HEK293T (cell line): ENCODE measurements around the gene ATP8A2.

Experiments
- CTCF ChIA-PET: fragments of 350-600 bp; formaldehyde crosslinking; extraction: SDS; loops from one replicate; lab custom pipeline; 2021; ENCODE audit warnings: antibody characterized with exemption, inconsistent platforms; lab: Yijun Ruan, JAX
- POLR2A ChIA-PET: fragments of 350-600 bp; formaldehyde crosslinking; extraction: SDS; loops from one replicate; lab custom pipeline; 2020; ENCODE audit warnings: antibody characterized with exemption, inconsistent platforms; lab: Yijun Ruan, JAX
- DNase-seq: peaks from one replicate; pipeline ENCODE4 v3.0.0; 2012; ENCODE audit warnings: mixed read lengths; ENCODE audit errors: extremely low spot score
- ARNT ChIP-seq: fragments of 450-650 bp; IDR thresholded peaks from 2 replicates; pipeline ENCODE4 v1.6.1; 2017; ENCODE audit warnings: mild to moderate bottlenecking
- BHLHE40 ChIP-seq: fragments of 450-650 bp; IDR thresholded peaks from 2 replicates; pipeline ENCODE4 v1.6.1; 2016; ENCODE audit warnings: mild to moderate bottlenecking, moderate library complexity, borderline replicate concordance
- CTBP1 ChIP-seq: fragments of 450-650 bp; IDR thresholded peaks from 2 replicates; pipeline ENCODE4 v1.6.1; 2016; ENCODE audit warnings: borderline replicate concordance
- ELF4 ChIP-seq: fragments of 450-650 bp; IDR thresholded peaks from 2 replicates; pipeline ENCODE4 v1.6.1; 2017; ENCODE audit warnings: antibody characterized with exemption
- FOXA1 ChIP-seq: fragments of 450-650 bp; IDR thresholded peaks from 2 replicates; pipeline ENCODE4 v1.6.1; 2016; ENCODE audit warnings: mild to moderate bottlenecking
- FOXK2 ChIP-seq: fragments of 450-650 bp; IDR thresholded peaks from 2 replicates; pipeline ENCODE4 v1.6.1; 2016; ENCODE audit warnings: mild to moderate bottlenecking
- FOXM1 ChIP-seq: fragments of 450-650 bp; IDR thresholded peaks from 2 replicates; pipeline ENCODE4 v1.6.1; 2017; ENCODE audit warnings: mild to moderate bottlenecking, borderline replicate concordance
- HDGF ChIP-seq: fragments of 450-650 bp; IDR thresholded peaks from 2 replicates; pipeline ENCODE4 v1.6.1; 2017; ENCODE audit warnings: antibody characterized with exemption, borderline replicate concordance
- L3MBTL2 ChIP-seq: fragments of 450-650 bp; conservative IDR thresholded peaks from 2 replicates; pipeline ENCODE4 v1.6.1; 2016; ENCODE audit warnings: mild to moderate bottlenecking
- LEF1 ChIP-seq: fragments of 450-650 bp; IDR thresholded peaks from 2 replicates; pipeline ENCODE4 v1.6.1; 2017; ENCODE audit warnings: mild to moderate bottlenecking, borderline replicate concordance
- NFRKB ChIP-seq: fragments of 450-650 bp; IDR thresholded peaks from 2 replicates; pipeline ENCODE4 v1.6.1; 2016; ENCODE audit warnings: mild to moderate bottlenecking, moderate library complexity
- PKNOX1 ChIP-seq: fragments of 450-650 bp; IDR thresholded peaks from 2 replicates; pipeline ENCODE4 v1.6.1; 2016
- SP1 ChIP-seq: fragments of 450-650 bp; IDR thresholded peaks from 2 replicates; pipeline ENCODE4 v1.6.1; 2017
- SUZ12 ChIP-seq: fragments of 450-650 bp; IDR thresholded peaks from 2 replicates; pipeline ENCODE4 v1.6.1; 2016; ENCODE audit warnings: mild to moderate bottlenecking
- TARDBP ChIP-seq: fragments of 450-650 bp; IDR thresholded peaks from 2 replicates; pipeline ENCODE4 v1.6.1; 2016
- ZNF384 ChIP-seq: fragments of 450-650 bp; IDR thresholded peaks from 2 replicates; pipeline ENCODE4 v1.6.1; 2016

ATP8A2 gene

GRCh38 chr13:25587326-25587980 is 215.7 kb downstream of the ATP8A2 start:
- CTCF ChIA-PET: no interaction called here
- POLR2A ChIA-PET: no interaction called here
- DNase-seq: no peak
- TF ChIP-seq ARNT (no peak), PKNOX1 (no peak), SP1 (no peak), BHLHE40 (no peak), FOXK2 (no peak), CTBP1 (no peak), ZNF384 (no peak)

GRCh38 chr13:25588336-25589060 is 216.7 kb downstream of the ATP8A2 start:
- TF ChIP-seq LEF1: no peak
- TF ChIP-seq ARNT: no peak
- no peak for TF ChIP-seq FOXM1
- no peak for TF ChIP-seq L3MBTL2
- no peak for TF ChIP-seq FOXK2
- TF ChIP-seq HDGF: no peak
- no peak for TF ChIP-seq TARDBP
- no peak for TF ChIP-seq SUZ12
- TF ChIP-seq SP1: no peak
- no peak for TF ChIP-seq NFRKB
- no peak for DNase-seq
- ChIA-PET CTCF (no interaction called here), POLR2A (no interaction called here)

GRCh38 chr13:25598421-25598820 is 226.6 kb downstream of the ATP8A2 start:
- TF ChIP-seq FOXK2 (no peak), SUZ12 (no peak), ZNF384 (no peak)
- ChIA-PET POLR2A (no interaction called here), CTCF (interaction anchor here (0.7 kb wide), 1 partner anchor 309 kb away, joined by 3 read pairs; no protein-coding TSS in a partner anchor)
- no peak for DNase-seq

GRCh38 chr13:25602176-25602575 is 230.4 kb downstream of the ATP8A2 start:
- ChIA-PET POLR2A (no interaction called here), CTCF (no interaction called here)
- TF ChIP-seq LEF1 (no peak), ZNF384 (no peak), FOXM1 (no peak), CTBP1 (no peak), SUZ12 (no peak), SP1 (no peak), ELF4 (no peak), PKNOX1 (no peak), NFRKB (no peak), TARDBP (no peak)
- no peak for DNase-seq

GRCh38 chr13:25604106-25604505 is 232.3 kb downstream of the ATP8A2 start:
- no peak for DNase-seq
- no peak for TF ChIP-seq ELF4
- no peak for TF ChIP-seq SUZ12
- TF ChIP-seq FOXA1: no peak
- TF ChIP-seq L3MBTL2: no peak
- no peak for TF ChIP-seq PKNOX1
- no peak for TF ChIP-seq CTBP1
- TF ChIP-seq LEF1: no peak
- TF ChIP-seq NFRKB: no peak
- no peak for TF ChIP-seq ARNT
- TF ChIP-seq TARDBP: no peak
- no peak for TF ChIP-seq BHLHE40
- no peak for TF ChIP-seq FOXK2
- TF ChIP-seq SP1: no peak
- TF ChIP-seq HDGF: no peak
- no peak for TF ChIP-seq FOXM1
- TF ChIP-seq ZNF384: no peak
- ChIA-PET POLR2A (no interaction called here), CTCF (no interaction called here)

- TF ChIP-seq FOXM1 (no peak), FOXA1 (no peak), L3MBTL2 (no peak), ELF4 (no peak), SP1 (no peak), PKNOX1 (no peak), TARDBP (no peak), HDGF (no peak), ARNT (no peak), CTBP1 (no peak), SUZ12 (no peak), ZNF384 (no peak), BHLHE40 (no peak), FOXK2 (no peak), LEF1 (no peak), NFRKB (no peak)
- no peak for DNase-seq
- ChIA-PET CTCF (no interaction called here), POLR2A (no interaction called here)
Measured at GRCh38 chr13:25607096-25607495, 235.3 kb downstream of the ATP8A2 start.
